CD1c-positive myeloid dendritic cell (primary cell): ENCODE data around the gene FAM156B.
"Not testable (repeated sequence)": the region's sequence is repeated elsewhere in the genome, so short reads cannot be mapped to it uniquely, and the experiment has no call there.

Experiments used
- DNase-seq: peaks from one replicate; pipeline ENCODE4 v3.0.0-alpha.2; 2016; ENCODE audit errors: extremely low spot score

The FAM156B gene

GRCh38 chrX:52896855-52897709, at the start of gene FAM156B:
Gene FAM156B (plus strand): TSS chrX:52897330. CDS start chrX:52907226, 9,896 bp downstream.
- not testable (repeated sequence) for DNase-seq

GRCh38 chrX:52852110-52852860, 44.8 kb upstream of the FAM156B start:
- DNase-seq, result no peak

- not testable (repeated sequence) for DNase-seq
Measured at GRCh38 chrX:52856991-52857525, 40.1 kb upstream of the FAM156B start.

DNA sequence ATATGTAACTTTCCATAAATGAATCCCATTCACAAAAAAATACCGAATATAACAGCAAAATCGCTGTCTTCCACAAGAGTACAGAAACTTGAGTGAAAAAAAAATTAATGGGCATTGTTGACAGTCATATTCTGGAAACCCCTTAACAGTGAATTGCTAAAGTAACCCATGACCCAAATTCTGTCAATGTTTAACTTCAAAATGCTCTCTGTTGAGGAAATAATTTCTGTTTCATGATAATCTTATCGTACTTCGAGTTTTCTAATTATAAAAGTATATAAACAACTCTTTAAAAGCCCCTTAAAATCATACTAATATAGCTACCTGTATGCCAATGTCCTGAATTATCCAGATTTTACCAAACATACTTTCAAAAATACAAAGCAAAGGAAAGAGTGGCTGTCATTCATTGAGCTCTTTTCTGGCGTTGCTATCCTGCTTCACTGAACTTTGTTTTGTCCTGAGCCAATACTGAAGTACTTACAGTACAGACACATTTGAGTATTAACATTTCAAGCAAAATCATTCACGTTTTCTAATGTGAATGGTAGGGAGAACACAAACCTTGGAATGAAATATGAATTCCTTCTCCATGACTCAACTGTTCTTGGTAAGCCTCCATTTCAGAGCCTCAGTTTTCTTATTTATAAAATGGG, 31.7 kb upstream of the FAM156B start:
- no peak for DNase-seq

- DNase-seq, result no peak
Measured at GRCh38 chrX:52867610-52868348, 29.4 kb upstream of the FAM156B start, which contains the start of gene XAGE3. Gene XAGE3 (minus strand): TSS chrX:52868083. CDS start chrX:52867133, 950 bp downstream.

DNA sequence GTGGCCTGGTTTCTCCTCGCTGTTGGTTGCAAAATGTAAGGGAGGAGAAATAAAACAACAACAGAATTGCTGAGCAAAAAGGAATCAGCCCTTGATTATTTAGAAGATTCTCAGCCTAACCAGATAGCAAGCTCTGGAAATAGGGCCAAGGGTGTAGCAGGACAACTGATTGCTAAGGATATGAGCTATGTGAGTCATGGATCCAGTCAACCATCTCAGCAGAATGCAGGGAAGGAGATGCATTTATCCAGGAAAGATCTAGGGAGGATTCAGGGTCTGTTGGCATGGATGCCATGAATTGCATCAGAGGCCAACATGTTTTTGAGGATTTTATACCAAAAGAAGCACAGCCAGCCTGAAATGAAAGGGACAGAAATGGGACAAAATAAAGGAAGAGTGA, 27.1 kb upstream of the FAM156B start:
- no peak for DNase-seq

DNA sequence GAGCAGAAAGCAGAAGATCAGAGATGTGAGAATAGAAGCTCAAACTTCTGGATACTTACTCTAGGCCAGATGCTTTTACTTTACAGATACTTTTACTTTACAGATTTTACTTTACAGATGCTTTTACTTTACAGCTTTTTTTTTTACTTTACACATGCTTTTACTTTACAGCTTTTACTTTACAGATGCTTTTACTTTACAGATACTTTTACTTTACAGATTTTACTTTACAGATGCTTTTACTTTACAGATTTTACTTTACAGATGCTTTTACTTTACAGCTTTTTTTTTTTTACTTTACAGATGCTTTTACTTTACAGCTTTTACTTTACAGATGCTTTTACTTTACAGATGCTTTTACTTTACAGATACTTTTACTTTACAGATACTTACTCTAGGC, 23.3 kb upstream of the FAM156B start:
- not testable (repeated sequence) for DNase-seq

DNA sequence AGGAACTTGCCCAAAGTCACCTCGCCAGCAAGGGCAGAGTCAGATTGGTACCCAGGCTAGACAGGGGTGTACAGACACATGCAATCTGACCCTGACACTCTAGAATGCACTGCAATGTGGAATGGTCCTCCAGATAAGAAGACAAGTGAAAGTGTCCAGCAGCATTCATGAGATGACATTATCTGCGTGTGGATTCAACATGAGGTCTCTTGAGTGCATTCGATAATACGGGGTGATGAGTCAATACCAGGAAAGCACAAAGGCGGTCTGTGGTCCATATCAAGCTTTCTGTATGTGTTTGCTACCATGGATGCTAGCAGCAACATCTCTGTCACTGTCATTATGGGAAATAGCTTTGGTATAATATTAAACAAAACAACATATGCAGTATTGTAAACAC, 22.5 kb upstream of the FAM156B start:
- DNase-seq, result no peak

- not testable (repeated sequence) for DNase-seq
Measured at GRCh38 chrX:52875436-52875835, 21.7 kb upstream of the FAM156B start.

DNA sequence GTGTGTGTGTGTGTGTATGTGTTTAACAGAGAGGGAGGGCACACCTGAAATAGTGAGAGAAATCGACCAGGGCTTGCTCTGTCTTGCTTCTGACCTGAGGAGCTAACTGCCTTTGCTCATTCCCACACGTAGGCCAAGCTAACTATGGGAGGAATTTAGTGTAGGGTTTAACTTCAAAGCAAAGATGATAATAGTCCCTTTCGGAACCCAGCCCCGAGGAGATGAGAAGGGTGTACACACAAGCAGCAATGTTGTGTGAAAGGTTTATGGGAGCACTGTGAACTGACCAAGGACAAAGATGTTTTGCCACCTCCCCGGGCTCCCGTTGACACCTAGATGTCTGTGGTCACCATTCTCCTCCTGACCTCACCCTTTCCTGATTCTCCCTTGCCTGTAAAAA, 20.7 kb upstream of the FAM156B start:
- DNase-seq, result not testable (repeated sequence)

- DNase-seq, result not testable (repeated sequence)
Measured at GRCh38 chrX:52887459-52887858, 9.7 kb upstream of the FAM156B start.

- not testable (repeated sequence) for DNase-seq
Measured at GRCh38 chrX:52888090-52888489, 9.0 kb upstream of the FAM156B start.

GRCh38 chrX:52896438-52896837, 692 bp upstream of the FAM156B start:
- not testable (repeated sequence) for DNase-seq

GRCh38 chrX:52905531-52905930, 8.4 kb downstream of the FAM156B start:
- not testable (repeated sequence) for DNase-seq

DNA sequence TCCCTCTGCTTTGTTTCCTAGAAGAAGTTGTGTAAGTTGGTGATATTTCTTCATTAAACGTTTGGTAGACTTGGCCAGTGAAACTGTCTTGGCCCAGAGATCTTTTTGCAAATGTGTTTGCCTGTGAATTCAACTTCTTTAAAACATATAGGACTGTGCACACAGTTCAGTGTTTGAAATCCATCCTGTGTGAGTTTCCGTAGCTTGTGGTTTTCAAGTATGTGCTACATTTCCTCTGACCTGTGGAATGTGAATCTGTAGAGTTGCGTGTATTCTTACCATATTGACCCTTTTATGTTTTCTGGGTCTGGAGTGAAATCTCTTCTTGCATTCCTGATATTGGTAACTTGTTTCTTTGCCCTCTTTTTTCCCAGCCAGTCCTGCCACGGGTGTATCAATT, 8.9 kb downstream of the FAM156B start:
- DNase-seq, result not testable (repeated sequence)

DNA sequence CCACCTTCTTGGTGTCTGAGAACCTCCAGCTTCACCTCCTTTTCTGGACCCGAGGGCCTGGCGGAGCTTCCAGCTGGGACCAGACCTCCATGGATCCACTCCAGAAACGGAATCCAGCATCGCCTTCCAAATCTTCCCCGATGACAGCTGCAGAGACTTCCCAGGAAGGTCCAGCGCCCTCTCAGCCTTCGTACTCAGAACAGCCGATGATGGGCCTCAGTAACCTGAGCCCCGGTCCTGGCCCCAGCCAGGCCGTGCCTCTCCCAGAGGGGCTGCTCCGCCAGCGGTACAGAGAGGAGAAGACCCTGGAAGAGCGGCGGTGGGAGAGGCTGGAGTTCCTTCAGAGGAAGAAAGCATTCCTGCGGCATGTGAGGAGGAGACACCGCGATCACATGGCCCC, 10.0 kb downstream of the FAM156B start:
- DNase-seq, result not testable (repeated sequence)

GRCh38 chrX:52907900-52908299, 10.8 kb downstream of the FAM156B start:
- not testable (repeated sequence) for DNase-seq

GRCh38 chrX:52909313-52909969, 12.3 kb downstream of the FAM156B start:
- not testable (repeated sequence) for DNase-seq

GRCh38 chrX:52913681-52914080, 16.6 kb downstream of the FAM156B start:
- DNase-seq, result not testable (repeated sequence)

- not testable (repeated sequence) for DNase-seq
Measured at GRCh38 chrX:52914704-52915103, 17.6 kb downstream of the FAM156B start.
